Activated B cell treated with CpG ODN at 0.5 μM for 24 hours (primary cell): ENCODE measurements around the gene ANXA6. TPM values are rescaled to one million over a fixed set of nuclear protein-coding genes. Genes with fewer than 3 reads are reported as not detected.
A peak's percentile ranks its signal among the peaks of the same experiment; 100 is the strongest.

Experiments
- ATAC-seq: fragments of 200-7000 bp; cut with Tn5 transposase; one replicate; pipeline ENCODE4 v1.10.0; 2021; ENCODE audit warnings: low read depth, mild to moderate bottlenecking, moderate library complexity
- CTCF ChIA-PET: fragments of 350-600 bp; sonication (Branson Sonifier 250); formaldehyde crosslinking; loops from one replicate; lab custom pipeline; 2021; ENCODE audit warnings: antibody characterized with exemption; lab: Charles Lee
- POLR2A ChIA-PET: fragments of 350-600 bp; sonication (Branson Sonifier 250); formaldehyde crosslinking; loops from one replicate; lab custom pipeline; 2021; ENCODE audit warnings: antibody characterized with exemption; lab: Charles Lee
- DNase-seq: peaks from one replicate; pipeline ENCODE4 v3.0.0; 2022
- H3K27ac Mint-ChIP-seq: one replicate; pipeline ENCODE4 v1.8.0; 2020; ENCODE audit warnings: mixed read lengths
- H3K27me3 Mint-ChIP-seq: one replicate; pipeline ENCODE4 v1.8.0; 2021; ENCODE audit warnings: mixed read lengths
- H3K36me3 Mint-ChIP-seq: one replicate; pipeline ENCODE4 v1.8.0; 2021; ENCODE audit warnings: low read depth, mixed read lengths
- H3K4me1 Mint-ChIP-seq: one replicate; pipeline ENCODE4 v1.8.0; 2021; ENCODE audit warnings: mixed read lengths
- H3K4me3 Mint-ChIP-seq: one replicate; pipeline ENCODE4 v1.8.0; 2020; ENCODE audit warnings: mild to moderate bottlenecking, mixed read lengths
- H3K9me3 Mint-ChIP-seq: one replicate; pipeline ENCODE4 v1.8.0; 2020; ENCODE audit warnings: mixed read lengths
- CTCF ChIP-seq: fragments of 200-600 bp; IDR thresholded peaks from one replicate; pipeline ENCODE4 v1.8.0; 2022; ENCODE audit warnings: antibody characterized with exemption, mild to moderate bottlenecking
- intact Hi-C: fragments of 100-400 bp; cut with micrococcal nuclease; formaldehyde crosslinking; loops from one replicate; pipeline ENCODE4 v1.15.1; 2024
- total RNA-seq: library from RNA; stranded (reverse); gene quantifications from 2 replicates; pipeline ENCODE4 v1.2.3, GENCODE V29; 2022

Gene ANXA6
- total RNA-seq, 1 donor from 2014 or later = 367 TPM

DNA sequence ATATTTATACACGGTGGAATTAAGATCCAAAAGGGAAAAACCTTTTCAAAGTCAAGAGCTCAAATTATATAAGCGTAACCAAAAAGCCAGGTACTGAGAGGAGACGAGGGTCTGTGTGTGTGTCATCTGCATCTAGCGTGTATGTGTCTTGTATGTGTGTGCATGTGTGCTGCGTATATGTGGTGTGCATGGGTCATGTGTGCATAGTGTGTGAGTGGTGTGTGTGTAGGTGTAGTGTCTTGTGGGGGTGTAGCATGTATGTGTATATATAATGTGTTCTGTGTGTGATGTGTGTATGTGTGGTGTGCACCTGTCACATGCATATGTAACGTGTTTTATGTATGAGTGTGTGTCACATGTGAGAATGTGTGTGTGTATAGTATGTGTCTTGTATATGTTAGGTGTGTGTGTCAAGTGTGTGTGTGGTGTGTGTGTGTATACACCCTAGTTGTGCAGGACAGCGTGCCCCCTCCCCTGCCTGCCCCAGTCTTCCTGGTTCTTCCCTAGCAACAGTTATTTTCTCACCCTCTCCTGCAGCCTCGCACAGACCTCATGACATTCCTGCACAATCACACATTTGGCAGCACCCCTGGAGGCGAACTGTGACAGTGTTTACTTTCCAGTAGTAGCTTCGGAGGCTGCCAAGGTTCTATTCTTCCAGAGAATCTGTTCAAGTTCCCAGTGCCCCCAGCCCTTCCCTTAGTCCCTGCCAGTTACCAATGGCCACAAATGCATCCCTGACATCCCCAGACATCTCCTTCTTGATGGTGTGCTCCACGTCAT, 49.6 kb downstream of the ANXA6 start:
- ChIA-PET POLR2A (interaction anchor here (1.2 to 1.5 kb wide), 3 partner anchors 21 to 29 kb away, joined by 3 read pairs; no protein-coding TSS in a partner anchor), CTCF (interaction anchor here (16.6 kb wide), 1 partner anchor 54 kb away, joined by 625 read pairs; no protein-coding TSS in a partner anchor)
- no peak overlapping the region for H3K4me3 Mint-ChIP-seq
- H3K27me3 Mint-ChIP-seq = no peaks in the 10 kb centered on the region
- TF ChIP-seq CTCF = no peak
- no peak overlapping the region for H3K27ac Mint-ChIP-seq
- H3K4me1 Mint-ChIP-seq = peaks cover 23% of the 10 kb centered on the region
- no peaks in the 10 kb centered on the region for H3K9me3 Mint-ChIP-seq
- peaks cover 93% of the 10 kb centered on the region for H3K36me3 Mint-ChIP-seq
- ATAC-seq = no peak
- intact Hi-C loops = no loop called here
- DNase-seq = no peak

DNA sequence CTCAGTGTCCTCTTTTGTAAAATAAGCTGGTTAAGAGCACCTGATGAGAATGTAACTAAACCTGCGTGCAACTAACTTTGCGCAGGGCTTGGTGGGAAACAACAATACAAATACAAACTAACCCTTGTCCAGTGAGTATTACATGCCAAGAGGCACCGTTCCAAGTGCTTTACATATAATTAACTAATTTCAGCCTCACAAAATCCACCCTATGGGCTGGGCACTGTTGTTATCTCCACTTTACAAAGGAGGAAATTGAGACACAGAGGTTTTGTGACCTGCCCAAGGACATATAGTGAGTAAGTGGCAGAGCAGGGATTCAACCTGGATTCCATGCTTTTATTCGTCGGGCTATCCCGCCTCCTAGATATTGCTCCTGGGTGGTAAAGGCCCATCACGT, 50.5 kb downstream of the ANXA6 start:
- Mint-ChIP-seq H3K27me3 (no peaks in the 10 kb centered on the region), H3K4me1 (peaks cover 21% of the 10 kb centered on the region), H3K36me3 (peaks cover 94% of the 10 kb centered on the region), H3K27ac (no peak overlapping the region), H3K4me3 (no peak overlapping the region), H3K9me3 (no peaks in the 10 kb centered on the region)
- intact Hi-C loops = no loop called here
- ATAC-seq (no peak), DNase-seq (no peak)
- no peak for TF ChIP-seq CTCF
- ChIA-PET POLR2A (interaction anchor here (1.5 kb wide), 1 partner anchor 28 kb away, joined by 3 read pairs; no protein-coding TSS in a partner anchor), CTCF (interaction anchor here (3.5 to 16.6 kb wide), 2 partner anchors 8 to 53 kb away, joined by 16 to 625 read pairs; no protein-coding TSS in a partner anchor)

- Mint-ChIP-seq H3K36me3 (peaks cover 97% of the 10 kb centered on the region), H3K27me3 (no peaks in the 10 kb centered on the region), H3K9me3 (no peaks in the 10 kb centered on the region), H3K4me3 (no peak overlapping the region), H3K27ac (peak overlapping the region; percentile 9), H3K4me1 (peaks cover 21% of the 10 kb centered on the region)
- DNase-seq (no peak), ATAC-seq (no peak)
- TF ChIP-seq CTCF = no peak
- POLR2A ChIA-PET = interaction anchor here (1.1 to 1.7 kb wide), 3 partner anchors 20 to 31 kb away, joined by 3 to 4 read pairs (median 3); no protein-coding TSS in a partner anchor
- CTCF ChIA-PET = interaction anchor here (3.5 to 16.6 kb wide), 2 partner anchors 9 to 52 kb away, joined by 16 to 625 read pairs; no protein-coding TSS in a partner anchor
- intact Hi-C loops = no loop called here
Observed at GRCh38 chr5:151106509-151106908, 51.1 kb downstream of the ANXA6 start.

DNA sequence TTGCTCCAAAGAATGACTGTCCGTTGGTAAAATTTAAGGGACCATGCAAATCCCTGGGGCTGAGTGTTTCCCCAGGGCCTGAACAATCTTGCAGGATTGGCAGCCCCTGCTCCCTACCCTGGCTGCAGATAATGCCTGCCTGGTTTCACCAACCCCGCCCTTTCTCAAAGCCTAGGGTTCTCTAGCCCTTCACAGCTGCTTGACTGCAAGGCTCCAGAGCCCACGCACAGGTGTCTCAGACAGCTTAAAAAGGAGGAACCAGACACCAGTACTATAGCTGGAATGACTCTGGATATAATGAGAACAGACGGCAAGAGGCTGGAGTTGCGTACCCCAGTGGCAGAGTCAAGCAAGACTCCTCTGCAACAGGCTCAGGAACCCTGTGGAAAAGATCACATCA, 51.5 kb downstream of the ANXA6 start:
- no peak for TF ChIP-seq CTCF
- ATAC-seq = no peak
- no peak overlapping the region for H3K4me3 Mint-ChIP-seq
- intact Hi-C loops = no loop called here
- H3K27ac Mint-ChIP-seq = peak overlapping the region; percentile 30
- H3K4me1 Mint-ChIP-seq = peaks cover 16% of the 10 kb centered on the region
- H3K9me3 Mint-ChIP-seq = no peaks in the 10 kb centered on the region
- no peak for DNase-seq
- CTCF ChIA-PET = interaction anchor here (3.5 to 16.6 kb wide), 2 partner anchors 9 to 52 kb away, joined by 16 to 625 read pairs; no protein-coding TSS in a partner anchor
- POLR2A ChIA-PET = interaction anchor here (1.1 to 1.7 kb wide), 2 partner anchors 20 to 31 kb away, joined by 3 to 4 read pairs; no protein-coding TSS in a partner anchor
- peaks cover 98% of the 10 kb centered on the region for H3K36me3 Mint-ChIP-seq
- no peaks in the 10 kb centered on the region for H3K27me3 Mint-ChIP-seq

DNA sequence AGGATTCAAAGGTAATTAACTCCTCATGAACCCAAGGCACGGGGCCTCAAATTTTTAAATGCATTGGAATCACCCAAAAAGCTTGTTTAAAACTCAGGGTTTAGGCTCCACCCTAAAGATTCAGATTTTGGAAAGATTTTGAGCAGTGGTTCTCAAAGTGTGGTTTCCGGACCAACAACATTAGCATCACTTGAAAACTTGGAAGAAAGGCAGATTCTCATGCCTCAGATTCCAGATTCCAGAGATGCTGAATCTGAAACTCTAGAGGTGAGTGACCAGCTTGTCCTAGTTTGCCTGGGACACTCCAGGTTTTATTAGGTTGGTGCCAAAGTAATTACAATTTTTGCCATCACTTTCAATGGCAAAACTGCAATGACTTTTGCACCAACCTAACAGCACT, 52.0 kb downstream of the ANXA6 start:
- Mint-ChIP-seq H3K27ac (no peak overlapping the region), H3K36me3 (peaks cover 98% of the 10 kb centered on the region), H3K4me3 (no peak overlapping the region), H3K9me3 (no peaks in the 10 kb centered on the region), H3K4me1 (peaks cover 15% of the 10 kb centered on the region), H3K27me3 (no peaks in the 10 kb centered on the region)
- ATAC-seq (no peak), DNase-seq (no peak)
- ChIA-PET POLR2A (interaction anchor here (1.1 to 1.7 kb wide), 2 partner anchors 19 to 30 kb away, joined by 3 to 4 read pairs; no protein-coding TSS in a partner anchor), CTCF (interaction anchor here (3.5 to 16.6 kb wide), 2 partner anchors 10 to 52 kb away, joined by 16 to 625 read pairs; no protein-coding TSS in a partner anchor)
- no peak for TF ChIP-seq CTCF
- intact Hi-C loops = no loop called here
